ENCODE results near the gene ADAM15.

- TF ChIP-seq CTCF (conservative IDR thresholded peaks at IDR 0.05) (no peak), EZH2 (IDR thresholded peaks at IDR 0.05; ENCODE audit: low read depth) (no peak)
Observed at GRCh38 chr1:155043793-155044192, 7.3 kb upstream of the ADAM15 start.

All from PC-9 (cell line).